SU-DHL-6 (cell line): Measurements from ENCODE around the gene CHN1.

ENCODE experiments used
- CTCF ChIP-seq: fragments of 200-600 bp; sonication (generic); IDR thresholded peaks from one replicate; pipeline ENCODE4 v1.5.1; 2017; ENCODE audit warnings: antibody characterized with exemption, mild to moderate bottlenecking, low read length, moderate library complexity; ENCODE audit not compliant: insufficient read depth, poor library complexity, severe bottlenecking
- EZH2phosphoT487 ChIP-seq: fragments of 200-600 bp; sonication (generic), shearing (Covaris generic); conservative IDR thresholded peaks from 2 replicates; pipeline ENCODE4 v1.6.1; 2018; ENCODE audit warnings: mild to moderate bottlenecking, antibody characterized with exemption, low read length, moderate library complexity, mixed read lengths

- TF ChIP-seq EZH2phosphoT487 (no peak), CTCF (no peak)
These were observed 177.5 kb downstream of the CHN1 start for GRCh38 chr2:174827371-174828369.
